GM19238 (cell line): Measurements from ENCODE around the gene MIDN.

Experiments used
- DNase-seq: peaks from one replicate; pipeline ENCODE4 v3.0.0; 2011; ENCODE audit warnings: low spot score; ENCODE audit not compliant: insufficient read length

The MIDN gene

DNA sequence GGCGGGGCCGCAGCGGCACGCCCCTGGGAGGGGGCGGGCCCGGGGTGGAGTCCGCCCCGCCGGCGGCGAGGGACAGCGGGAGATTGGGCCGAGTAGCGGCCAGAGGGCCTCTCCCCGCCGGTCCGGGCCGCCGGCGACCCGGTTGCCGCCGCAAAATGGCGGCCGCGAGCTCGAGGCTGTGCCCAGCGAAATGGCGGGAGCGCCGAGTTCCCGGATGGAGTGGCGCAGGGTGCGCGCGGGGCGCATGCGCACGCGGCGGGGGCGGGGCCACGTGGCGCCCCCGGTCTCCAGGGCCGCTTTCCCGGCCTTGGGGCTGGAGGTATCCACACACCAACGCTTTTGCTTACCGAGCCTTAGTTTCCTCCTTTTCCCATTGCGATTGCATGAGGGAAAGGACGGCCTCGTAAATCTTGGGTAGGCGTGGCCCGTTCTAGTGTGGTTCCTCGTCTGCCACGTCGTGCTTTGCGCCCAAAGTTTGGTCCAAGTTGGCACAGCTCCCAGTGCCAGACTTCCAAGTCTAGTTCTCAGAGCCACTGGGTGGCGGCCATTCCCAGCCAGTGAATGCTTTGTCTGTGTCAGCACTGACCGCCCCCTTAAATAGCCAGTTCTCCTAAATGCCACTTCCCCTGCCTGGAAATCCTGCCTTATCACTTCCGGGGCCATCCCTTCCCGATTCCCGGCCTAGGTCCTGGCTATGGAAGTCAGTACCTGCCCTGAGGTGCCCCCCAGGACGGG lies 21.3 kb downstream of the MIDN start:
- peak; percentile 96 for DNase-seq

GRCh38 chr19:1270213-1270853 lies 21.9 kb downstream of the MIDN start:
- no peak for DNase-seq

DNA sequence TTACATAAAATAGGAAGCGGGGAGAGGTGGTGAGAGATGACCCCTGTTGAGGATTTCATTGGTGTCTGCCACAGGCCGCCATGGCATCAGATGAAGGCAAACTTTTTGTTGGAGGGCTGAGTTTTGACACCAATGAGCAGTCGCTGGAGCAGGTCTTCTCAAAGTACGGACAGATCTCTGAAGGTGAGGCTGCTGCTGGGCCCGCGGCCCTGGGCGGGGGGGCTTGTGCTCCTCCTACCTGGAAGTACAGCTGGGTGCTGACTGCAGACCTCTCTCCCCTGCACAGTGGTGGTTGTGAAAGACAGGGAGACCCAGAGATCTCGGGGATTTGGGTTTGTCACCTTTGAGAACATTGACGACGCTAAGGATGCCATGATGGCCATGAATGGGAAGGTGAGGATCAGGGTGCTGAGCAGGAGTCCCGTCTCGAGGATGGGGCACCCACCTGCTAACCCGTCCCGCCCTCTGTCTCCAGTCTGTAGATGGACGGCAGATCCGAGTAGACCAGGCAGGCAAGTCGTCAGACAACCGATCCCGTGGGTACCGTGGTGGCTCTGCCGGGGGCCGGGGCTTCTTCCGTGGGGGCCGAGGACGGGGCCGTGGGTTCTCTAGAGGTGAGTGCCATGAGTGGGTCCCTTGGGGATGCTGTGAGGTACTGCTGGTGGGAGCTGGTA lies 22.6 kb downstream of the MIDN start:
- DNase-seq = no peak

GRCh38 chr19:1271528-1272422 lies 23.4 kb downstream of the MIDN start:
- no peak for DNase-seq

DNA sequence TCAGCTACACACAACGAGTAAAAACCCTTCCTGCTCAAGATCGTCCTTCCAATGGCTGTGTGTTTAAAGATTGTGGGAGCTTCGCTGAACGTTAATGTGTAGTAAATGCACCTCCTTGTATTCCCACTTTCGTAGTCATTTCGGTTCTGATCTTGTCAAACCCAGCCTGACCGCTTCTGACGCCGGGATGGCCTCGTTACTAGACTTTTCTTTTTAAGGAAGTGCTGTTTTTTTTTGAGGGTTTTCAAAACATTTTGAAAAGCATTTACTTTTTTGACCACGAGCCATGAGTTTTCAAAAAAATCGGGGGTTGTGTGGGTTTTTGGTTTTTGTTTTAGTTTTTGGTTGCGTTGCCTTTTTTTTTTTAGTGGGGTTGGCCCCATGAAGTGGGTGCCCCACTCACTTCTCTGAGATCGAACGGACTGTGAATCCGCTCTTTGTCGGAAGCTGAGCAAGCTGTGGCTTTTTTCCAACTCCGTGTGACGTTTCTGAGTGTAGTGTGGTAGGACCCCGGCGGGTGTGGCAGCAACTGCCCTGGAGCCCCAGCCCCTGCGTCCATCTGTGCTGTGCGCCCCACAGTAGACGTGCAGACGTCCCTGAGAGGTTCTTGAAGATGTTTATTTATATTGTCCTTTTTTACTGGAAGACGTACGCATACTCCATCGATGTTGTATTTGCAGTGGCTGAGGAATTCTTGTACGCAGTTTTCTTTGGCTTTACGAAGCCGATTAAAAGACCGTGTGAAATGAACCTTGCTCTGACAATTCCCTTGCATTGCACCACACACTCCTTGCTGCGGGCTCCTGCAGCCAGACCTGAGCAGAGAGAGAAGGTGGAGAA lies 24.3 kb downstream of the MIDN start:
- DNase-seq = no peak

- no peak for DNase-seq
Measured at GRCh38 chr19:1273263-1274041, 25.1 kb downstream of the MIDN start.

DNA sequence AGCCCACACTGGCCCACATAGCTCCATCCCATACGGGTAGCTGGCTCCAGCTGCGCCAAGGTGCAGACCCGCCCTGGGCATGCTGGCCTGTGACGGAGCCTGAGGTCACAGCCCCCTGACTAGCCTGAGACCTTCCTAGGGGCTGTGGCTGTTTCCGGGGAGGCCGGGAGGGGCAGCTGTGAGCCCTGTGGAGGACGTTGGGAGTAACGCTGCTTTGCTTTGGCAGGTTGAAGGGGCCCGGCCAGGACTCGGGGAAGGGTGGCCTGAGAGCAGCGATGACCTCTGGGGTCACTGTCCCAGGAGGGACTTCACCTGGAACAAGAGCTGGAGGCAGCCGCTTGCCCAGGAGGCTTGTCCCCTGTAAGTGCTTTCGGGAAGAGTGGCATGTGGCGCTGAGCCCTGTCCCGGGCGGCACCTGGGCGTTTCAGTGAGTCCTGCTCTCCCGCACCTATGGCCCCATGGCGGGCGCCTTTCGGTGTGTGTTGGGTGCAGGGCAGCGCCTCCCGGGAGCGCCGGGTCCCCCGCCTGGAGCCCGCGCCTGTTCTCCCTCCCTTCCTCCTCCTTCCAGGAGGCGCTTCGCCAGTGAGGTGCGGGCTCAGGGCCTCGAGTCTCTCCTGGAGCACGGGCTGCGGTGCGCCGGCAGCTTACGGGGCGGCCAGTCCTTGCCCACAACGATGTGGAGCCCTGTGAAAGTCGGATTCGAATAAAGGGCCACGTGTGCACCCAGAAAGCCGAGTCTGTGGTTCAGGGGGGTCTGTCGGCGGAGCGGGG lies 25.9 kb downstream of the MIDN start:
- no peak for DNase-seq

GRCh38 chr19:1274852-1275259 lies 26.5 kb downstream of the MIDN start:
- no peak for DNase-seq

GRCh38 chr19:1275260-1275975 lies 27.0 kb downstream of the MIDN start, which contains the start of gene FAM174C:
Gene FAM174C (plus strand): TSS chr19:1275530. CDS start chr19:1275550, 20 bp downstream.
- peak; percentile 99 for DNase-seq

GRCh38 chr19:1275976-1276627 lies 27.7 kb downstream of the MIDN start:
- no peak for DNase-seq

DNA sequence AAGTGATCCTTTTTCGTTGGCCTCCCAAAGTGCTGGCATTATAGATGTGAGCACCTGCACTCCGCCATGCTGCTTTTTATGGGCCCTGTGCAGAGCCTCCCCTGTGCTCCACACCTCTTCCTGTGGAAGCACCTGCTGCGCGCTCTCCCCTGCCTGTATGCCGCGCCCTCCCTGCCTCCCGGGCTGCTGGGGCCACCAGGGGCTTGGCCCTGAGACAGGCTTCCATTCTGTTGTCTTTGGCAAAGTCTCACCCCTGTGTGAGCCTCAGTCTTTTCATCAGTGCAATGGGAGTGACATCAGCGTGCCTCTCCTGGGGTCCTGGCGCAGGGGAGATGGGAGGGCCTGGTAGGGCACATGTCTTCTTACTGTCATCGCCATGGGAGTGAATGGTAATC lies 28.2 kb downstream of the MIDN start:
- DNase-seq = no peak

DNA sequence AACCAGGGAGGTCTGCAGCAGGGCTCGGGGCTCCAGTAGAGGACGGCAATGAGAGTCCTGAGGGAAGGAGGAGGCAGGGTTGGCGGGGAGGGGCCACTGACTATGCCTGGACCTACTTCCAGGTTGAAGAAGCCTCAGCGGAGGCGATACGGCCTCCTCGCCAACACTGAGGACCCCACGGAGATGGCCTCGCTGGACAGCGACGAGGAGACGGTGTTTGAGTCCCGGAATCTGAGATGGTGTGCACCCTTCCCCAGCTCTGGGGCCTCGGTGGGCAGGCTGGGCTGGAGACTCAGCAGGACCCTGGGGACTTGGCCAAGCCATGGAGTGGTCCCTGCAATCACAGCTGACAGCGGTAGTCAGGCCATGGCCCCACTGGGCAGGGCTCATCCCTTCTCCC lies 28.7 kb downstream of the MIDN start:
- DNase-seq = no peak

GRCh38 chr19:1278074-1278473 lies 29.7 kb downstream of the MIDN start:
- DNase-seq = no peak

GRCh38 chr19:1278713-1279660 lies 30.6 kb downstream of the MIDN start:
- DNase-seq = no peak

- peak; percentile 92 for DNase-seq
Measured at GRCh38 chr19:1279782-1280341, 31.5 kb downstream of the MIDN start.
